GM23248 (cell line): ENCODE data around the gene NR1D2. TPM values are rescaled to one million over a fixed set of nuclear protein-coding genes. Genes with fewer than 3 reads are reported as not detected.
A peak's percentile ranks its signal among the peaks of the same experiment; 100 is the strongest.

Experiments
- DNase-seq: peaks from one replicate; pipeline ENCODE4 v3.0.0-alpha.2; 2015
- H2AFZ ChIP-seq: fragments of 200-600 bp; sonication (generic); 2 replicates; pipeline ENCODE4 v1.6.1; 2016; ENCODE audit warnings: antibody characterized with exemption
- H3F3A ChIP-seq: fragments of 200-600 bp; sonication (generic); 2 replicates; pipeline ENCODE4 v1.6.1; 2016; ENCODE audit warnings: mild to moderate bottlenecking, antibody characterized with exemption, mixed run types; ENCODE audit not compliant: insufficient read depth
- H3K27ac ChIP-seq: fragments of 200-600 bp; sonication (generic); 2 replicates; pipeline ENCODE4 v1.5.1; 2016; ENCODE audit warnings: mild to moderate bottlenecking
- H3K27me3 ChIP-seq: fragments of 200-600 bp; sonication (generic); replicated peaks from 2 replicates; pipeline ENCODE4 v1.6.1; 2016; ENCODE audit warnings: mild to moderate bottlenecking; ENCODE audit not compliant: insufficient read depth
- H3K36me3 ChIP-seq: fragments of 200-600 bp; sonication (generic); 2 replicates; pipeline ENCODE4 v1.6.1; 2016; ENCODE audit warnings: low read depth, mild to moderate bottlenecking
- H3K4me1 ChIP-seq: fragments of 200-600 bp; sonication (generic); 2 replicates; pipeline ENCODE4 v1.6.1; 2016; ENCODE audit warnings: mild to moderate bottlenecking; ENCODE audit not compliant: insufficient read depth
- H3K4me2 ChIP-seq: fragments of 200-600 bp; sonication (generic); one replicate; pipeline ENCODE4 v1.6.1; 2016; ENCODE audit warnings: mild to moderate bottlenecking; ENCODE audit not compliant: unreplicated experiment
- H3K4me3 ChIP-seq: fragments of 200-600 bp; sonication (generic); 2 replicates; pipeline ENCODE4 v1.5.1; 2016; ENCODE audit warnings: mild to moderate bottlenecking
- H3K79me2 ChIP-seq: fragments of 200-600 bp; sonication (generic); 2 replicates; pipeline ENCODE4 v1.6.1; 2016; ENCODE audit warnings: mild to moderate bottlenecking; ENCODE audit not compliant: insufficient read depth
- H3K9ac ChIP-seq: fragments of 200-600 bp; sonication (generic); 2 replicates; pipeline ENCODE4 v1.6.1; 2016; ENCODE audit warnings: mild to moderate bottlenecking
- H3K9me2 ChIP-seq: fragments of 200-600 bp; sonication (generic); 2 replicates; pipeline ENCODE4 v1.6.1; 2016; ENCODE audit warnings: mixed run types, mild to moderate bottlenecking, moderate library complexity; ENCODE audit not compliant: insufficient read depth
- H3K9me3 ChIP-seq: fragments of 200-600 bp; sonication (generic); one replicate; pipeline ENCODE4 v1.6.1; 2017; ENCODE audit warnings: low read depth
- H4K20me1 ChIP-seq: fragments of 200-600 bp; sonication (generic); 2 replicates; pipeline ENCODE4 v1.6.0; 2016; ENCODE audit not compliant: insufficient read depth
- EZH2 ChIP-seq: fragments of 200-600 bp; sonication (generic); IDR thresholded peaks from 2 replicates; pipeline ENCODE4 v1.6.1; 2018; ENCODE audit warnings: antibody characterized with exemption, mild to moderate bottlenecking; ENCODE audit not compliant: insufficient read depth, poor library complexity, severe bottlenecking
- EZH2phosphoT487 ChIP-seq: fragments of 200-600 bp; sonication (generic); IDR thresholded peaks from 2 replicates; pipeline ENCODE4 v1.6.1; 2018; ENCODE audit warnings: antibody characterized with exemption, moderate library complexity, mild to moderate bottlenecking, low read depth; ENCODE audit not compliant: insufficient read depth
- WGBS, 2 experiments: methylation state at CpG; one replicate each; pipeline ENCODE4 v1.1.6; 2015 to 2017; ENCODE audit warnings: low lambda C conversion rate in 2 of 2, low coverage in 1 of 2; ENCODE audit errors: missing lambda C conversion rate in 2 of 2; 5-methylcytosine and 5-hydroxymethylcytosine counted together
- in situ Hi-C: fragments of 300-500 bp; cut with MboI; formaldehyde crosslinking; loops from 2 replicates; pipeline ENCODE4 v1.15.0; 2020
- polyA plus RNA-seq: library from polyadenylated mRNA; unstranded; fragments of >200 nt; fragmentation: Nextera tagmentation; extraction: Ambion mirVana; gene quantifications from 2 replicates; pipeline ENCODE4 v1.2.1, GENCODE V29; 2016
- total RNA-seq: library from RNA; depleted of rRNA; stranded (reverse); fragments of >200 nt; shearing (Covaris generic); gene quantifications from 2 replicates; pipeline ENCODE4 v1.2.3, GENCODE V29; 2014

NR1D2 gene
- total and polyA plus RNA-seq, 2 experiments from 2014 or later: 7.8 to 13.0 TPM

DNA sequence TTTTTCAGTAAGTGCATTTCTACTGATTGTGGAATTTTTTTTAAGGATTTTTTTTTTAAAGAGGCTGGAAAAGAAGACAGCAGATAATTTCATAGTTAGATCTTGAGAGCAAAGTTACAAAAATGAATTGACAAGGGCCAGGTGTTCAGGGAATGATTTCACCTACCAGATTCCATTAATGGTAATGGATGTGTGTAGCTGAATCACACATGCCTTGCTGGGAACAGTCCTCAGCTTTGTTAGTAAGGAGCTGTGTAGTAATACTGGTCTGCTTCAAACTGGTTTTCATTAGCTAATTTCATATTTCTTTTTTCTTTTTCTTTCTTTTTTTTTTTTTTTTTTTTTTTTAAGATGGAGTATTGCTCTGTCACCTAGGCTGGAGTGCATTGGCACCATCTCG is 16.0 kb downstream of the NR1D2 start:
- in situ Hi-C loops: no loop called here
- H3K4me1 ChIP-seq: peaks cover 28% of the 10 kb centered on the region
- WGBS, 2 experiments: 96 to 100% methylated on average over 1 of the region's 1 CpG
- H3K36me3 ChIP-seq: peaks cover 19% of the 10 kb centered on the region
- H3K27me3 ChIP-seq: no peaks in the 10 kb centered on the region
- peaks cover 5% of the 10 kb centered on the region; the same call in 1 of the 2 replicates for H4K20me1 ChIP-seq
- H3F3A ChIP-seq: peaks cover 37% of the 10 kb centered on the region
- H3K79me2 ChIP-seq: peaks cover 34% of the 10 kb centered on the region
- H3K4me2 ChIP-seq: no peak overlapping the region
- H3K4me3 ChIP-seq: no peak overlapping the region
- no peaks in the 10 kb centered on the region for H3K9me2 ChIP-seq
- no peaks in the 10 kb centered on the region for H3K9me3 ChIP-seq
- H3K9ac ChIP-seq: no peak overlapping the region
- no peak overlapping the region for H2AFZ ChIP-seq
- peak; percentile 44 for DNase-seq
- H3K27ac ChIP-seq: no peak overlapping the region
- TF ChIP-seq EZH2phosphoT487 (no peak), EZH2 (no peak)

- H3K4me3 ChIP-seq: no peak overlapping the region
- TF ChIP-seq EZH2 (no peak), EZH2phosphoT487 (no peak)
- no peaks in the 10 kb centered on the region for H4K20me1 ChIP-seq
- H3K9me3 ChIP-seq: no peaks in the 10 kb centered on the region
- no peaks in the 10 kb centered on the region for H3K27me3 ChIP-seq
- no peak overlapping the region for H2AFZ ChIP-seq
- H3K79me2 ChIP-seq: peaks cover 34% of the 10 kb centered on the region
- no peaks in the 10 kb centered on the region for H3K9me2 ChIP-seq
- peaks cover 35% of the 10 kb centered on the region for H3K4me1 ChIP-seq
- no peak overlapping the region for H3K27ac ChIP-seq
- peaks cover 12% of the 10 kb centered on the region for H3K36me3 ChIP-seq
- in situ Hi-C loops: no loop called here
- peaks cover 37% of the 10 kb centered on the region for H3F3A ChIP-seq
- WGBS, 2 experiments: 98 to 99% methylated on average over 5 of the region's 5 CpGs
- no peak overlapping the region for H3K9ac ChIP-seq
- H3K4me2 ChIP-seq: no peak overlapping the region
- DNase-seq: no peak
Measured at GRCh38 chr3:23961913-23962312, 16.8 kb downstream of the NR1D2 start.

- no peak overlapping the region for H3K4me3 ChIP-seq
- no peaks in the 10 kb centered on the region for H3K9me3 ChIP-seq
- no peak for TF ChIP-seq EZH2phosphoT487
- TF ChIP-seq EZH2: no peak
- no peaks in the 10 kb centered on the region for H3K27me3 ChIP-seq
- peaks cover 22% of the 10 kb centered on the region for H3F3A ChIP-seq
- no peak for DNase-seq
- no peaks in the 10 kb centered on the region for H4K20me1 ChIP-seq
- in situ Hi-C loops: no loop called here
- no peak overlapping the region for H2AFZ ChIP-seq
- WGBS, 2 experiments: 61 to 66% methylated on average over 3 of the region's 3 CpGs
- H3K36me3 ChIP-seq: peaks cover 21% of the 10 kb centered on the region
- H3K9ac ChIP-seq: no peak overlapping the region
- H3K79me2 ChIP-seq: peaks cover 28% of the 10 kb centered on the region
- no peak overlapping the region for H3K27ac ChIP-seq
- peaks cover 33% of the 10 kb centered on the region for H3K4me1 ChIP-seq
- no peak overlapping the region for H3K4me2 ChIP-seq
- H3K9me2 ChIP-seq: no peaks in the 10 kb centered on the region
Measured at GRCh38 chr3:23964537-23965235, 19.6 kb downstream of the NR1D2 start.

GRCh38 chr3:23966328-23966727 is 21.2 kb downstream of the NR1D2 start:
- H3K27ac ChIP-seq: no peak overlapping the region
- H3K36me3 ChIP-seq: peaks cover 21% of the 10 kb centered on the region
- H4K20me1 ChIP-seq: no peaks in the 10 kb centered on the region
- peaks cover 29% of the 10 kb centered on the region for H3K4me1 ChIP-seq
- H3K9ac ChIP-seq: no peak overlapping the region
- WGBS, 2 experiments: 86 to 87% methylated on average over 1 of the region's 1 CpG
- in situ Hi-C loops: no loop called here
- H3K9me3 ChIP-seq: no peaks in the 10 kb centered on the region
- no peak overlapping the region for H3K4me2 ChIP-seq
- no peak for DNase-seq
- H3F3A ChIP-seq: peaks cover 19% of the 10 kb centered on the region
- no peaks in the 10 kb centered on the region for H3K9me2 ChIP-seq
- no peak overlapping the region for H3K4me3 ChIP-seq
- TF ChIP-seq EZH2phosphoT487 (no peak), EZH2 (no peak)
- no peaks in the 10 kb centered on the region for H3K27me3 ChIP-seq
- no peak overlapping the region for H2AFZ ChIP-seq
- H3K79me2 ChIP-seq: peaks cover 28% of the 10 kb centered on the region
